ENCODE data around the gene HIPK2. TPM values are rescaled to one million over a fixed set of nuclear protein-coding genes. Genes with fewer than 3 reads are reported as not detected.

Gene HIPK2
- total and polyA plus RNA-seq, 2 experiments from 2014 or later, result 7.3 to 16.9 TPM

GRCh38 chr7:139725077-139725476 is 52.7 kb downstream of the HIPK2 start:
- H3K36me3 Mint-ChIP-seq (ENCODE audit: low read depth), result 0 out of 3 replicates have a peak, but pooled peaks cover 2% of the 10 kb centered on the region

More at GRCh38 chr7:139725077-139725476, 52.7 kb downstream of the HIPK2 start:
- Histone ChIP-seq H3K4me3 (no peak overlapping the region), H3K9me2 (ENCODE audit: insufficient read depth) (no peaks in the 10 kb centered on the region), H3F3A (replicated peaks; ENCODE audit: low read depth) (no peaks in the 10 kb centered on the region), H3K79me2 (replicated peaks; ENCODE audit: insufficient read depth) (peaks cover 19% of the 10 kb centered on the region), H4K20me1 (replicated peaks; ENCODE audit: insufficient read depth) (no peaks in the 10 kb centered on the region), H2AFZ (no peak overlapping the region), H3K27me3 (ENCODE audit: insufficient read depth) (no peaks in the 10 kb centered on the region), H3K4me2 (no peak overlapping the region), H3K27ac (ENCODE audit: low read depth) (no peak overlapping the region), H3K4me1 (ENCODE audit: insufficient read depth) (no peaks in the 10 kb centered on the region; the same call in 1 of the 2 replicates), H3K36me3 (ENCODE audit: insufficient read depth) (no peaks in the 10 kb centered on the region)
- peaks cover 11% of the 10 kb centered on the region for H3K4me1 Mint-ChIP-seq
- H3K9me3 Mint-ChIP-seq, result no peaks in the 10 kb centered on the region
- no peaks in the 10 kb centered on the region for H3K27me3 Mint-ChIP-seq (ENCODE audit: insufficient read depth, low read depth, poor library complexity)
- TF ChIP-seq ZNF462 (CRISPR knock-in tag; IDR thresholded peaks at IDR 0.05) (no peak), REST (IDR thresholded peaks at IDR 0.05; ENCODE audit: unreplicated experiment) (no peak), STAT1 (IDR thresholded peaks at IDR 0.05; ENCODE audit: unreplicated experiment) (no peak)
- DNase-seq (ENCODE audit: low spot score) (no peak), ATAC-seq (peak; percentile 44; the same call in 2 of the 3 replicates)
- no peak overlapping the region for H3K4me3 Mint-ChIP-seq
- H3K27ac Mint-ChIP-seq, result no peak overlapping the region

Measured in GM23338 (cell line).